ENCODE data around the gene DLEU7.

Gene DLEU7

DNA sequence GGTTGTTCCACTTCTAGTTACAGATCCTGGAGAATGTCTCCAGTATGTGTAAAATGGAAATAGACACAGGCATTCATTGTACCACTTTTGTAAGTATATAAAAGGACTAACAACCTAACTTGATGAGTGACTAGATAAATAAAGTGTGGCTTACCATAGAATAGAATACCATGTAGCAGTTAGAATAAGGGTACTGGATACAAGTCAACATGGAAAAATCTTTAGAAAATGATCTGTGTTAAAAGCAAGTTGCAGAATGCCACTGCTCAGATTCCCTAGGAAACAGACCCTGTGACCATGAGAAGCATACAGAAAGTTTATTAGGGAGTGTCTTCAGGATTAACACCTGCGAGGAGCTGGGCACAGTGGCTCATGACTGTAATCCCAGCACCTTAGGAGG lies 40.2 kb upstream of the DLEU7 start:
- no peak overlapping the region for H3K27ac ChIP-seq
- TF ChIP-seq, protein P1, sequence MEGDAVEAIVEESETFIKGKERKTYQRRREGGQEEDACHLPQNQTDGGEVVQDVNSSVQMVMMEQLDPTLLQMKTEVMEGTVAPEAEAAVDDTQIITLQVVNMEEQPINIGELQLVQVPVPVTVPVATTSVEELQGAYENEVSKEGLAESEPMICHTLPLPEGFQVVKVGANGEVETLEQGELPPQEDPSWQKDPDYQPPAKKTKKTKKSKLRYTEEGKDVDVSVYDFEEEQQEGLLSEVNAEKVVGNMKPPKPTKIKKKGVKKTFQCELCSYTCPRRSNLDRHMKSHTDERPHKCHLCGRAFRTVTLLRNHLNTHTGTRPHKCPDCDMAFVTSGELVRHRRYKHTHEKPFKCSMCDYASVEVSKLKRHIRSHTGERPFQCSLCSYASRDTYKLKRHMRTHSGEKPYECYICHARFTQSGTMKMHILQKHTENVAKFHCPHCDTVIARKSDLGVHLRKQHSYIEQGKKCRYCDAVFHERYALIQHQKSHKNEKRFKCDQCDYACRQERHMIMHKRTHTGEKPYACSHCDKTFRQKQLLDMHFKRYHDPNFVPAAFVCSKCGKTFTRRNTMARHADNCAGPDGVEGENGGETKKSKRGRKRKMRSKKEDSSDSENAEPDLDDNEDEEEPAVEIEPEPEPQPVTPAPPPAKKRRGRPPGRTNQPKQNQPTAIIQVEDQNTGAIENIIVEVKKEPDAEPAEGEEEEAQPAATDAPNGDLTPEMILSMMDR (IDR thresholded peaks at IDR 0.05) = no peak
- no peak for TF ChIP-seq ZFX (IDR thresholded peaks at IDR 0.05; ENCODE audit: borderline replicate concordance)

DNA sequence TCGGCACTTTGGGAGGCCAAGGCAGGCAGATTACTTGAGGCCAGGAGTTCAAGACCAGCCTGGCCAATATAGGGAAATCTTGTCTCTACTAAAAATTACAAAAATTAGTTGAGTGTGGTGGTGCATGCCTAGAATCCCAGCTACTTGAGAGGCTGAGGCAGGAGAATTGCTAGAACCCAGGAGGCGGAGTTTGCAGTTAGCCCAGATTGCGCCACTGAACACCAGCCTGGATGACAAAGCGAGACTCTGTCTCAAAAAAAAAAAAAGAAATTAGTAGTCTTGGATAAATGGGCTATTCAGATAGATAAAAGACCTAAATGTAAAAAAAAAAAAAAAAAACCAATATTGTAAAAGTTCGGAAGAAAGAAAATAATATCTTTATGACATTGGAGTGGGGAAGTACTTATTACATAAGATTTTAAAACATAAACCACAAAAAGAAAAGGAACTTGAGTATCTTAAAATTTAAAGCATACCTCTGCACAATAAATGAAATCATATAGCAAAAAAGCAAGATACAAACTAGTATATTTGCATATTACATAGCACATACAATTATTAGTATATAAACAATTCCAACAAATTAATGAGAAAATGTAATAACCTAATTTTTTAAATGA lies 39.4 kb upstream of the DLEU7 start:
- TF ChIP-seq, protein P1 (IDR thresholded peaks at IDR 0.05) = no peak
- TF ChIP-seq ZFX (IDR thresholded peaks at IDR 0.05; ENCODE audit: borderline replicate concordance) = no peak

DNA sequence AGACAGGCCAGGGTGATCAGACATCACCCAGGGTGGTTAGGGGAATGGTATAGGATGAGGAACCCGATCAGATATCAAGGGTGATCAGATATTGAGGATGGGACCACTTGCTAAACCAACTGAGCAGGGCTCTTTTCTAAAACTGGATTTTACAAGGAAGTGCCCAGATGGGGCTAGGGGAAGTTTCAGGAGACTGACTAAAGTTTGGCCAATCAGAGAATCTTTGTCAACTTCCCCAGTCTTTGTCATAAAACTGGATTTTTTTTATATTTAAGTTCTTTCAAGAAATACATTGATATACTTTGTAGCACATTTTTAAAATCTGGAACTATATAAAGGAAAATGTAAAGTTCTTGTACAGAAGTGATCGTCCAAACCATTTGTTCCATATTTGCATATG lies 30.5 kb upstream of the DLEU7 start:
- TF ChIP-seq, protein P1 (IDR thresholded peaks at IDR 0.05) = no peak
- no peak for TF ChIP-seq ZFX (IDR thresholded peaks at IDR 0.05; ENCODE audit: borderline replicate concordance)
- no peak overlapping the region for H3K27ac ChIP-seq

More for the DNA sequence above, 39.4 kb upstream of the DLEU7 start:
- no peak overlapping the region for H3K27ac ChIP-seq

DNA sequence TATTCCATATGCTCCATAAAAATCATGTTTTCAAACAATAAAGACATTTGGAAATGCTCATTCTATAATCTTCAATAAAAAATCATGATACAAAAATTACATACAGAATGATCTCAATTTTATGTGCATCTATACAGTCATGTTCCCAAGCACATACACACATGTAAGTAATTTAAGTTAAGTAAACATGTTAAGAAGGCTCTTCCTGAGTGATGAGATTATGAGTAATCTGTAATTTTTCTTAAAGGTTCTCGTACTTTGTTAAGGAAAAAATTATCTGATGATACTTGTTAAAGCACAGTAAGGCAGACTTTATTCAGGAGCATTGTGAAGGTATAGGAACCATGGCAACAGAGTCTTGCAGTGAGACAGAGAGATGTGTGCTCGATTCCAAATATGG lies 30.0 kb upstream of the DLEU7 start:
- H3K27ac ChIP-seq = no peak overlapping the region
- TF ChIP-seq ZFX (IDR thresholded peaks at IDR 0.05; ENCODE audit: borderline replicate concordance) = no peak
- TF ChIP-seq, protein P1 (IDR thresholded peaks at IDR 0.05) = no peak

DNA sequence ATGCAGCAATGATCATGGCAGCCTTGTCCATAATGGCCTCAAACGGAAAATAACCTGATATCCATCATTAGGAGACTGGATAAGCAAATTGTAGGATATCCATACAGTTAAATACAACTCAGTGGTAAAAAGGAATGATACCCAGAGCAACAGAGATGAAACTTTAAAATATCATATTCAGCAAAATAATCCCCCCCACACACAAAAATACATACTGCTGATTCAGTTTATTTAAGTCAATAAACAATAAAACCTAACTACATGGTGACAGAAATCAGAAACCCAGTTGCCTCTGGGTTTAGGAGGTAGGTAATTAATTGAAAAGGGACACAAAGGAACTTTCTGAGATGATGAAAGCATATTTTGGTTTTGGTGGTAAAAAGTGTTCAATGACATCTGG lies 27.9 kb upstream of the DLEU7 start:
- TF ChIP-seq ZFX (IDR thresholded peaks at IDR 0.05; ENCODE audit: borderline replicate concordance) = no peak
- TF ChIP-seq, protein P1 (IDR thresholded peaks at IDR 0.05) = no peak
- no peak overlapping the region for H3K27ac ChIP-seq

DNA sequence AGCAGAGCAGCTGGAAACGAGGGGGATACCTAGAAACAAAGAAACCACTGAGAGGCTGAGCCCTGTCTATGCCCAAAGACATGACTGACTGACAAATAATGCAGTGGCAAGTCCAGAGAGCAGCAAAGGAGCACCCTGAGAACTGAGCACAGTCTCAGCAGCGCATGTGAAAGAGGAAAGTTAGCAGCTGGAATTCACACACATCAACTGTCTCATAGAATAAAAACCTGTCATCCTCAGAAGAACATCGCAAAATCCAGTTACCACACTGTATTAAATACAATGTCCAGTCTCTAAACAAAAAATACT lies 24.1 kb upstream of the DLEU7 start:
- H3K27ac ChIP-seq = no peak overlapping the region
- no peak for TF ChIP-seq ZFX (IDR thresholded peaks at IDR 0.05; ENCODE audit: borderline replicate concordance)
- TF ChIP-seq, protein P1 (IDR thresholded peaks at IDR 0.05) = no peak

DNA sequence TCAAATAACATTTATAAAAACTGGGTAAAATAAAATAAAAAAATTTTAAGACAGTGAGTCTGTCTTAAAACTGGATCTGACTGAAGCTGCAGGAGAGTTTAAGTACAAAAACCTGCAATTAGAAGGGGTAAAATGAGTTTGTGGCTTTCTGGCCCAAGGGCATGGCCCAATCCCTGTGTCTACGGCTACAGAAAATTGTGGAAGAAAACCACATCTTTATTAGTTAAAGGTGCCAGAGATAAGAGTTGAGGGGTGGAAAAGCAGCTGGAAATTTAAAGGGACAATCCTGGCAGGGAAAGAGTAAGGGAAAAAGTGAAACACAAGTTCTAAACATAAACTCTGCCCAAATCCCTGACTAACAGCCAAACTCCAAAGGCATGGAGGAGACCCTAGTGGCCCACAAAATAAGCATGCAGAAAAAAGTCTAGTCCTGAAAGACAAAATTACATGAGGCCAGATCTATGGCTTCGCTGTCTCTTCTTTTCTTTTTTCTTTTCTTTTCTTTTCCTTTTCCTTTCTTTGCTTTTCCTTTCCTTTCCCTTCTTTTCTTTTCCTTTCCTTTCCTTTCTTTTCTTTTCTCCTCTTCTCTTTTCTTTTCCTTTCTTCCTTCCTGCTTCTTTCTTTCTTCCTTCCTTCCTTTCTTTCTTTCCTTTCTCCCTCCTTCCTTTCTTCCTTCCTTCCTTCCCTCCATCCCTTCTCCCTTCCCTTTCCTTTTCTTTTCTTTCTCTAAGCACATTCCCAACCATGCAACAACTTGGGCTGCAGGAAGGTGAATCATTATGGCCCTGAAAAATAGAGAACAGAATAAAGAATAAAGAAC lies 23.5 kb upstream of the DLEU7 start:
- TF ChIP-seq, protein P1 (IDR thresholded peaks at IDR 0.05) = no peak
- H3K27ac ChIP-seq = no peak overlapping the region

Data from 22Rv1 (cell line).